ENCODE measurements around the gene COG7.
"Not testable (repeated sequence)": the region's sequence is repeated elsewhere in the genome, so short reads cannot be mapped to it uniquely, and the experiment has no call there.

COG7 gene

DNA sequence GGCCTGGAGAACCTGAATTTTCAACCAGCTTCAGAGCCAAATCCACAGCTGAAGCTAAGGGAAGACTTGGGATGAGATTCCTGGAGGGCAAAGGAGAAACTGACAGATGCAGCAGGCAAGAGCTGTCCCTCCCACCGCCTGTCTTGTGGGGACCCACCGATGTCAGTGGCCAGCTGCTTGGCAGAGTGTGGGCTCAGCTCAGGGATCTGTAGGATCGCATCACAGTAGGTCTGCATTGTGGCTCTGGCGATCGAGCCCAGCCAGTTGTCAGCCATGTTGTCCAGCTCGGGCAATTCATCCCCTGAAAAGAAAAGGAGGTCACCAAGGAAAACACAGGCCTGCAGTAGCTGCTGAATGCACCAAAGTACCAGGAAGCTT, 60.8 kb downstream of the COG7 start:
- no peak for TF ChIP-seq ZNF274 (IDR thresholded peaks at IDR 0.05; ENCODE audit: low read depth, low read length)
- no peak overlapping the region for H3K4me3 ChIP-seq (ENCODE audit: low read length)

DNA sequence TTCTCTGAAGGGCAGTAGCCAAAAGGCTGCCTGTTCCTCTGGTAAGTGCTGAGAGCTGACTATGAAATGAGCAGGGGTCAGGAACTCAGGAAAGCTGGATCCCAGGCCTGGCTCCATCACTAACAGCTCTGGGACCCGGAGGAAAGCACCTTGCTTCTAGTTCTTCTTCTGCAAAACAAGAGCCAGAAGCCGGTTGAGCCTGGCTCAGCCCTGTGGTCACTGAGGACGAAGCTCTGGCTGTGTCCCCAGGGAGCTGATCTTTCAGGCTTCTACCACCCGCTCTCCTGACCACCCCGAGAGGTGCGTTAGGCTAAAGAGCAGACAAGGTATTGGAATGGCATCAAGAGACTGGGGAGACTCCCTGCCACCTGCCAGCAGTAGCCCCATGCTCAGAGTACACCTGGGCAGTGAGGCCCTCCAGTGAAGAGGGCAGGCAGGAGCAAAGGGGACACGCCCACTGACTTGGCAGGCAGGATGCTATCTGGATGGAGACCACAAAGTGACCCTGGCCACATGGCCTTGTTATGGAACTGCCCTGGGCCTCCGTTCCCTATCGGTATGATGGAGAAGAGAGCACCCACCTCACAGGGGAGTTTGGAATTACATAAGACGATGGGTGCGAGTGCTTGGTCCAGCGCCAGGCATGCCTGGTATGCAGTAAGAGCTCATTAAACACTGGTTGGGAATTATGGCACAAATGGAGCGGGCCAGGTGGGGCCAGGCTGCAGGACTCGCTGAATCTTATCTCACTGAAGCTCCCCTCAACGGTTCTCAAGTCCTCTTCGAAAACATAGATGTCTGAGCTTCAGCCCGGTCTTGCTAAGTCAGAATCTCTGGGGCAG, 61.4 kb downstream of the COG7 start:
- no peak overlapping the region for H3K4me3 ChIP-seq (ENCODE audit: low read length)
- no peak for TF ChIP-seq ZNF274 (IDR thresholded peaks at IDR 0.05; ENCODE audit: low read depth, low read length)

DNA sequence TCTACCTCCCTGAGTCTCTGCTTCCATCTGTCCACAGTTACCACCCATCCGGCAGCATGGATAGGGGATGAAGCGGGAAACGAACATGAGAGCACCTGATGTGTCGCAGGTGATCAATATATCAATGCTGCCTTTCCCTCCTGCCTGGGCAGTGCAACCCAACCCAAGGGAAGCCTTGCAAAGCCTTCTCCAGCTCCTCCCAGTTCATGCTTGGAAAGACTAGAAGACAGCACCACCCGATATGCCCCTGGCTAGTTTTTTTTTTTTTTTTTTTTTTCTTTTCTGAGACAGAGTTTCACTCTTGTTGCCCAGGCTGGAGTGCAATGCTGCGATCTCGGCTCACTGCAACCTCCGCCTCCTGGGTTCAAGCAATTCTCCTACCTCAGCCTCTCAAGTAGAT, 63.1 kb downstream of the COG7 start:
- H3K4me3 ChIP-seq (ENCODE audit: low read length) = not testable (repeated sequence)

DNA sequence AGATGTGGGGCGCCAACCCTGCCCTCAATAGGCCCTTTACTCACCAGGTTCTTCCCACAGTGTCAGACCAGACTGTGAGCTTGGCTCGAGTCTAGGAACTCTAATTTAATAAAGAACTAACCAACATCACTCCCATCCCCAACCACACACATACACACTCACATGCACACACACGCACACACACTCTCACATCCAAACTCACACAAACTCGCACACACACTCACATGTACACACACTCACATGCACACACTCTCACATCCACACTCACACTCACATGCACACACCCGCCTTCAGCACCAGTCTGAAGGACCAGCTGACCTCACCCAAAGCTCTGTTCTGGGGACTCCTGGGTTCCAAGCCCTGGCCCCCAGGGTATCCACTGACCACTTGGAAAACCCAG, 63.8 kb downstream of the COG7 start:
- H3K4me3 ChIP-seq (ENCODE audit: low read length) = no peak overlapping the region
- TF ChIP-seq ZNF274 (IDR thresholded peaks at IDR 0.05; ENCODE audit: low read depth, low read length) = no peak

DNA sequence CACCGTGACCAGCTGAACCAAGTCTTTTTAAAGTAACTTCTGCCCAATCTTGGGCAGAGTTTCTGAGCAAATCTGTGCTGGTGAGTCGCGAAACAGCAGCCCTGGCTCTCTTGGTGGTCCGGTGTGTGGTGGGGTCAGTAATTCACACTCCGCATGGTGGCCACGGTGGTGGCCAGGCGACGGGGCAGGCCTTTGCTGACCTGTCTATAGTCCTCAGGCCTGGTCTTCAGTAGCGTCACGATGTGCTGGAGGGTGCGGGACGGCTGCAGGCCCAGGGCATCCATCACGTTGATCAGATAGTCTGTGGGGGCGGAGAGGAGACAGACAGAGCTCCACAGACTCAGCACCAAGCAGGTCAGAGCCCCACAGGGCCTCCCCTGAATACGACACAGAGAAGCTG, 64.2 kb downstream of the COG7 start:
- H3K4me3 ChIP-seq (ENCODE audit: low read length) = no peak overlapping the region
- no peak for TF ChIP-seq ZNF274 (IDR thresholded peaks at IDR 0.05; ENCODE audit: low read depth, low read length)

DNA sequence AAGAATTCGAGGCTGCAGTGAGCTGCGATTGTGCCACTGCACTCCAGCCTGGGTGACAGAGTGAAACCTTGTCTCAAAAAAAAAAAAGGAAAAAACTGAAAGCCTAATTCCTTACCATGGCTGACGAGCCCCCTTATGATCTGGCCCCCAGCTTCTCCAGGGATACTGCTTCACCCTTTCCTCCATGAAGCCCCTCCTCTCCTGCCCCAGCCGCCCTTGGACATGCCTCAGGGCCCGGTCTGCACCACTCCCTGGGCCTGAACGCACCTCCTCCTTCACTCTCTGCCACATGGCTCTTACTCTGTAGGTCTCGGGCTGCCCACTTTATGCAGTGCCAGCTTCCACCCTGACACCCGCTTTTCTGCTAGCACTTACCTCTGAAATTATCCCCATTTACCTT, 65.3 kb downstream of the COG7 start:
- no peak for TF ChIP-seq ZNF274 (IDR thresholded peaks at IDR 0.05; ENCODE audit: low read depth, low read length)
- no peak overlapping the region for H3K4me3 ChIP-seq (ENCODE audit: low read length)

DNA sequence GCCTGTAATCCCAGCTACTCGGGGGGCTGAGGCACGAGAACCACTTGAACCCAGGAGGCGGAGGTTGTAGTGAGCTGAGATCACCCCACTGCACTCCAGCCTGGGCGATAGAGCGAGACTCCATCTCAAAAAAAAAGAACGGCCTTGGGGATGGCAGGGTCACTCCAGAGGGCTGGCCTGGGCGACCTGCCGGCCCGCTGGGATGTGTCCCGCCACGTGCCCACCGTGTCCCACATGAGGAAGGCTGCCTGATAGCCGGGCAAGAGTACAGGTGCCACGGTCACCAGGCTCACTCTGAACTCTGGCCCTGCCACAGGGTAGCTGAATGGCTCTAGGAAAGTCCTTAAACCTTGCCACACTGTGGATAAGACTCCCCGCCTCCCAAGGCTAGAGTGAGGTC, 67.5 kb downstream of the COG7 start:
- no peak for TF ChIP-seq ZNF274 (IDR thresholded peaks at IDR 0.05; ENCODE audit: low read depth, low read length)
- no peak overlapping the region for H3K4me3 ChIP-seq (ENCODE audit: low read length)

DNA sequence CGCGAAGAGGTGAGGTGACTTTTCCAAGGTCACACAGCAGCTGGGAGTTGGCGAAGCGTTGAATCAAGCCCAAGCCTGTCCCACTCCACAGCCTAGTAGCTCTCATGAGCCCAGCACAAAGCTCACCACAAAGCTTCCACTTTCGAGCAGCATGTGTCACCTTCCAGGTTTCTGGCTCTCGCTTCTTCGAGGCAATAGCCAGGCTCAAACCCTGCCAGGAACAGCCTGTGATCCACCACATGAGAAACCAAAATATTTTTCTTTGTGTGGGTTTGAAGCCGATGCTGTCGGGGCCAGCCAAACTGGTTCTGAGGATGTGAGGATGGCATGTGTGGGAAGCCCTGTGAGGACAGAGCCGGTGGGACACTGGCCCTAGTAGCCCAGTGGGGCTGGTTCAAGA, 68.1 kb downstream of the COG7 start:
- TF ChIP-seq ZNF274 (IDR thresholded peaks at IDR 0.05; ENCODE audit: low read depth, low read length) = no peak
- H3K4me3 ChIP-seq (ENCODE audit: low read length) = no peak overlapping the region

DNA sequence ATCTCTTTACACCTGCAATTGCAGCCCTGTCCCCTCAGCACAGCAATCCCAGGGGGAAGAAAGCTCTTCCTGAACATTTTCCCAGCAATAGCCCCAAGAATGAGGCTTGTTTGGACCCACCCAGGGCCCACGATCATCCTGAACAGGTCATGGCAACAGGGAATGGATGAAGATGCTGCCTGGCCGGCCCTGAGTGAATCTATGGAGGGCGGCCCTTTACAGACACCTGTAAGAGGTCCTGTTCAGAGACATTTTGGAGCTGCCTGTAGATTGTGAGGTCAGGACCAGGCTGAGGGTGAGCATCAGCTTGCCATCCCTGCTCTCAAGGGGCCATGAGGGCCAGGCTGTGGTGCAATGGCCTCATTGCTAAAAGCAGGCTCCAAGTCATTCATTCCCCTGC, 69.1 kb downstream of the COG7 start:
- H3K4me3 ChIP-seq (ENCODE audit: low read length) = no peak overlapping the region
- TF ChIP-seq ZNF274 (IDR thresholded peaks at IDR 0.05; ENCODE audit: low read depth, low read length) = no peak

DNA sequence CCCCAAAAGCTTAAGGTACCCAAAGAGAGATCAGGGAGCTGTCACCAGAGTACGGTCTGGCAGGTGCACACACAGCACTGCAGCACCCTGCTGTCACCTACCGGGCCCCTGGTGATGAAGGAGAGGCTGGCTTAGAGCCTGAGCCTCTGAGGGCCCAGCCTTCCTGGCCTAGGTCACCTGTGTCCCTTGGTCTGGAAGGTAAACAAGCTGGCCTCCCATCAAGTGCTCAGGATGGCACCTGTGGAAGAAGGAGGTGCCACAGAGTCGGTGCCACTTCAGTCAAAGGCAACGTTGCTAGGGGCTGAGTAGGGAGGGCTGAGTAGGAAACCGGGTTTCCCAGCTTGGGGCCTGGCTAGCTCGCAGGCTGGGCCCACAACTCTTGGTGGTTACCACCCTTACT, 70.7 kb downstream of the COG7 start:
- TF ChIP-seq ZNF274 (IDR thresholded peaks at IDR 0.05; ENCODE audit: low read depth, low read length) = no peak
- no peak overlapping the region for H3K4me3 ChIP-seq (ENCODE audit: low read length)

DNA sequence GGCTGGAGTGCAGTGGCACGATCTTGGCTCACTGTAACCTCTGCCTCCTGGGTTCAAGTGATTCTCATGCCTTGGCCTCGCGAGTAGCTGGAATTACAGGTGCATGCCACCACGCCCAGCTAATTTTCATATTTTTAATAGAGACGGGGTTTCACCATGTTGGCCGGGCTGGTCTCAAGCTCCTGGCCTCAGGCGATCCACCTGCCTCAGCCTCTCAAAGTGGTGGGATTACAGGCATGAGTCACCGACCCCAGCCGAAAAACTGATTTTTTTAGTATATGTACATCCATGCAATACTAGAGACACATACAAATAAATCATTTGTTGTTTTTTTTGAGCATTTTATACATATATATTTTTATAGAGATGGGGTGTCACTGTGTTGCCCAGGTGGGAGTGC, 71.3 kb downstream of the COG7 start:
- not testable (repeated sequence) for H3K4me3 ChIP-seq (ENCODE audit: low read length)

DNA sequence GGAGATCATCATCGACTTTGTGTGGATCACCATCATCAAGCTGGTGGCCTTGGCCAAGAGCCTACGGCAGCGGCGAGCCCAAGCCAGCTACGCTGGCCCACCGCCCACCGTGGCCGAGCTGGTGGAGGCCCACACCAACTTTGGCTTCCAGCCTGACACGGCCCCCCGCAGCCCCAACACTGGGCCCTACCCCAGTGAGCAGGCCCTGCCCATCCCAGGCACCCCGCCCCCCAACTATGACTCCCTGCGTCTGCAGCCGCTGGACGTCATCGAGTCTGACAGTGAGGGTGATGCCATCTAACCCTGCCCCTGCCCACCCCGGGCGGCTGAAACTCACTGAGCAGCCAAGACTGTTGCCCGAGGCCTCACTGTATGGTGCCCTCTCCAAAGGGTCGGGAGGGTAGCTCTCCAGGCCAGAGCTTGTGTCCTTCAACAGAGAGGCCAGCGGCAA, 72.5 kb downstream of the COG7 start:
- no peak for TF ChIP-seq ZNF274 (IDR thresholded peaks at IDR 0.05; ENCODE audit: low read depth, low read length)

DNA sequence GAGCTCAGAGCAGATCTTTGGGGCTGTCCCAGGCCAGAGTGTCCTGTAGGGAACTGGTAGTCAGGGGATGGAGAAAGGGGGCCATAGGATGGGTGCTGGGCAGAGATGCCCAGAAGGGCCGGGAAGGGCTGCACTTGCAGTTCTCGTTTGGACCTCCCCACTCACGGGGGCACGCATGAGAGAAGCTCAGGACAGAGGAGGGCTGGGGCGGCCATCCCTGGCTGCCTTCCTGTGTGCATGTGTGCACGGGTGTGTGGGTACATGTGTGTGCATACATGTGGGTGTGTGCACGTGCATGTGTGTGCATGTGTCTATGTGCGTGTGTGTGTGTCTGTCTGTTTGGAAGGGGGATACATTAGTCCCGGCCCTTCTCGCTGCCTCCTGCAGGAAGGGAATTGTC, 73.3 kb downstream of the COG7 start:
- H3K4me3 ChIP-seq (ENCODE audit: low read length) = no peak overlapping the region
- no peak for TF ChIP-seq ZNF274 (IDR thresholded peaks at IDR 0.05; ENCODE audit: low read depth, low read length)

More for the DNA sequence above, 72.5 kb downstream of the COG7 start:
- no peak overlapping the region for H3K4me3 ChIP-seq (ENCODE audit: low read length)

DNA sequence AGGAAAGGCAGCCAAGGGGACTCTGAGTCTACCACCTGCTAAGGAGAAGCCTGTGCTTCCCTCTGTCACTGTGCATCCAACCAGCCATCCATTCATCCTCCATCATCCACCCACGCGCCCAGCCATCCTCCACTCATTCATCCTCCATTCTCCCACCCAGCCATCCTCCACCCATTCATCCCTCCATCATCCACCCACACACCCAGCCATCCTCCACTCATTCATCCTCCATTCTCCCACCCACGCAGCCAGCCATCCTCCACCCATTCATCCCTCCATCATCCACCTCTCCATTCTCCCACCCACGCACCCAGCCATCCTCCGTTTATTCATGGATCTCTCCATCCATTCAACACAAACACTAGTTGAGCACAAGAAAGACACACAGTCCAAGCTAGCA, 74.1 kb downstream of the COG7 start:
- no peak for TF ChIP-seq ZNF274 (IDR thresholded peaks at IDR 0.05; ENCODE audit: low read depth, low read length)
- no peak overlapping the region for H3K4me3 ChIP-seq (ENCODE audit: low read length)

DNA sequence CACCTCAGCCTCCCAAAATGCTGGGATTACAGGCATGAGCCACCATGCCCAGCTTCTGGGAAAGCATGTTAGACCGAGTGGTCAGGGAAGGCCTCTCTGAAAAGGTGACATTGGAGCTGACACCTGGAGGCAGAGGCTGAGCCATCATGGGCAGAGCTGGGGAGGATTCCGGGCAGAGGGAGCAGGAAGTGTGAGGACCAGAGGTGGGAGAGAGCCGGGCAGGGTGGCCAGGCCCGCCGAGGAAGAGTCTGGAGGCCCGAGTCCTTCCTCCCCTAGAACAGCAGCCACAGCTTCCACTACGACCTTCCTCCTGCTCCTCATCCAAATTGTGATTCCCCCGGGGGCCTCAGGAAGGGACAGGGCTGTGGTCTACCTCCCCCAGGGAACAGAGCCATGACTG, 74.7 kb downstream of the COG7 start:
- no peak for TF ChIP-seq ZNF274 (IDR thresholded peaks at IDR 0.05; ENCODE audit: low read depth, low read length)
- no peak overlapping the region for H3K4me3 ChIP-seq (ENCODE audit: low read length)

Measured in GM08714 (cell line).